ENCODE measurements around the gene ZER1.
"Not testable (repeated sequence)": the region's sequence is repeated elsewhere in the genome, so short reads cannot be mapped to it uniquely, and the experiment has no call there.

The ZER1 gene

DNA sequence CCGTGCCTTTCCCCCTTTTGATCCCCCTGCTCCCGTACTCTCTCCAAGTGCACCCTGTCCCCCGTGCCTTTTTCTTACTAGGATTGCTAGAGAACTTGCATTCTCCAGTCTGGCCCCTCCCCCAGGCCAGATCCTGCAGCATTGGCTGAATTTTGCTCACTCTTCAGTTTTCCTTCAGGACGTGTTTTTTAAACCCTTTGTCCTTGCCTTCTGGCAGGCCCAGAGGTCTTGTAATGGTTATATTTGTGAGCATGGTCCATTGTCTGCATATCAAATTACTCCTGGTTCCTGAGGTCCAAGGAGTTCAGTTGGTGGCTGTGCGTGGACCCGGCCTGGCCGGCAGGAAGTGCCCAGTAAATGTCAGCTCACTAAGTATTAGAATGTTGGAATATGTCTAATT, 15.9 kb upstream of the ZER1 start:
- DNase-seq (ENCODE audit: low spot score) = no peak

DNA sequence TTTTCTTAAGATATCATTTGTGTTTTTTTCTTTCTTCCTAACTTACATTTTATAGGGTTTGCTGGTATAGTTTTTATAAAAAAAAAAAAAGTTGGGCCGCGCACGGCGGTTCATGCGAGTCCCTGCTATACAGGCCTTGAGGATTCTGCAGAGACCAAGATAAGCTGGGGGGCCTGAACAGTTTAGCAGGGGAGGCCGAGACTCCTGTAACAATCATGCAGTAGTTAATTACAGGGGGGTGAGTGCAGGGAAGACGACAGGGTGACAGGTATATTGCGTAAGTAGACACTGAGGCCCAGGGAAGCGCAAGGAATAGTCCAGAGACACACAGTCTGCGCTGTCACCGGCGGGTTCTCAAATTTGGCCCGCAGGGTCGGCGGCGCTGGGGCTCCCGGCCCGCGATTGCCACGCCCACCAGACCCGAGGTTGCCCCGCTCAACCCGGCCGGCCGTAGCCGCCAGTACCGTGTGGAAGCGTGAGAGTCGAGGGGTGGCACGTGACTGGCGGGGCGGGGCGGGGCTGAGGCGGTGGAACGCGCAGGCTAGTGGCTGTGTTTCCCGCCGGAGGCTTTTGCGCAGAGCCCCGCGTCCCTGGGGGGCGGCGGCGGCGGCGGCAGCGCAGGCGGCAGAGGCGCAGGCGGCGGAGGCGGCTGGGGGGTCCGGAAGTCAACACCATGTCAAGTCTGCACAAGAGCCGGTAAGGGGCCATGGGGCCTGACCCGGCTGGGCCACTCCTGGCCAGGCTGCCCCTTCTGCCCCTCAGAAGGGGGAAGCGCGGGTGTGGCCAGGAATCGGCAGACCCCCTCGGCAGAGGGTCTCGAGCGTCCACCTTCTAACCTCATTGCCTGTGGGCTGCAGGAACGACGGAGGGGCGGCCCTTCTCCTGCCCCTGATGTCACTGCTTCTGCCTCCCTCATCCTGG, 15.2 kb upstream of the ZER1 start, which contains the start of gene TBC1D13:
TSS of gene TBC1D13 (plus strand) at position 573 of the 921 bp plus-strand sequence. CDS start at position 674, 101 bp downstream.
- DNase-seq (ENCODE audit: low spot score) = peak; percentile 93

- DNase-seq (ENCODE audit: low spot score) = no peak
Measured at GRCh38 chr9:128785427-128785826, 13.7 kb upstream of the ZER1 start.

GRCh38 chr9:128782669-128783068, 10.9 kb upstream of the ZER1 start:
- DNase-seq (ENCODE audit: low spot score) = no peak

DNA sequence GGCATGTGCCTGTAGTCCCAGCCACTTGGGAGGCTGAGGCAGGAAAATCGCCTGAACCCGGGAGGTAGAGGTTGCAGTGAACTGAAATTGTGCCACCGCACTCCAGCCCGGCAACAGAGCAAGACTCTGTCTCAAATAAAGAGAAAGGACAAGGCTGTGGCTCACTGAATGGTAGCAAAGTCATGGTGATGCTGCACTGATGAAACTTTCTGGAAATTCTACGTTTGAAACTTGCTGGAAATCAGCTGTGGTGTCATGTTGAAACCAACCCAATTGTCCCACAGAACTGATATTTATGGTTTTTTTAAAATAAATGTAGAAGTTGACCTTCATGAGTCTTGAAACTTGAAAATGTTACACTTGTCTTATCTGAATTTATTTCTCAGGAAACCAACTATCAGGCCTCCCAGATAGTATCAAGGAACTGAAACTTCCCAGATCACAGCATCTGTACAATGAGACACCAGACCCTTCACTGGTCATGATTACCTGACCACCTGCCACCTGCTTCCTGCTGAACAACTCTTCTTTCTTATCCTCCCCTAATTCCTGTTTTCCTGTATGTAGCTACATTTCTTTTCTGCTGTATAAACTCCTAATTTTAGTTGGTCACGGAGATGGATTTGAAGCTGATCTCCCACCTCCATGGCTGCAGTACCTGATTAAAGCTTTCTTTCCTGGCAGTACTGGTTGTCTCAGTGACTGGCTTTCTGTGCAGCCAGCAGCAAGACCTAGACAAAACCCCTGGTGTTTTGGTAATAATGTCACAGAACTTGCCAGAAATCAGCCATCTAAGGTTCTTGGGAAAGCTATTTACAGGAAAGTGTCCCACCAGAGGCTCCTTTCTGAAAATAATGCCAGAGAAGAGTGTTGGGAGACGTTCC, 9.7 kb upstream of the ZER1 start:
- DNase-seq (ENCODE audit: low spot score) = no peak

GRCh38 chr9:128780093-128780492, 8.4 kb upstream of the ZER1 start:
- DNase-seq (ENCODE audit: low spot score) = not testable (repeated sequence)

GRCh38 chr9:128774804-128775203, 3.1 kb upstream of the ZER1 start:
- no peak for DNase-seq (ENCODE audit: low spot score)

- no peak for DNase-seq (ENCODE audit: low spot score)
Measured at GRCh38 chr9:128773049-128773448, 1.3 kb upstream of the ZER1 start.

DNA sequence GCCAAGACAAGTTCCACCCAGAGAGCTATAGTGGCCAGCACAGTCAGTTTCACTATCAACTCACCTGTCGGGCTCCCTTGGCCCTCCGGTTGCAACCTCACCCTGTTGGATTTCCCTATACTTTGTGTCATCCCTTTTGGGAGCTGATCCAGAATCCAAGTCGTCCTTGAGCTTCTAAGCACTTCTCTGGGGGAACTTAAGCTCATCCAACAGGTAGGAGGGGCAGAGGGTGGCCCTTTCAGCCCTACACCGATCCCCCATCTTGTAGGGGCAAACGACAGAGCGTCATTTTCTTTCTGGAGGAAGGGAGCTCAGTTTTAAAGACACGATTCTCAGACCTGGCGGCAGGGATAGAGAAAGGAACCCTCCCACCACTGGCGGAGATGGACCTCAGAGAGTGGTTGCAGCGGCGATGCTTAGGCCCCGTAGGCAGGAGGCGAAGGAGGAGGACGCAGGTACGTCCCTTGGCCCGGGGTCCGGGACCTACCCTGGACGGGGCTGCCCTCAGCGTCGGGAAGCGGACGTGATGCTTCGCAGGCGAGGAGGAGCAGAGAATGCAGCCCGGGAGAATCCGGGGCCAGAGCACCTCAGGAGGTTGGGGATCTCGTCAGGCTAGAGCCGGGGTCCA, 519 bp downstream of the ZER1 start:
- DNase-seq (ENCODE audit: low spot score) = no peak

- DNase-seq (ENCODE audit: low spot score) = no peak
Measured at GRCh38 chr9:128770286-128771030, 1.3 kb downstream of the ZER1 start.

GRCh38 chr9:128768606-128769005, 3.1 kb downstream of the ZER1 start:
- no peak for DNase-seq (ENCODE audit: low spot score)

GRCh38 chr9:128765499-128765898, 6.2 kb downstream of the ZER1 start:
- DNase-seq (ENCODE audit: low spot score) = no peak

DNA sequence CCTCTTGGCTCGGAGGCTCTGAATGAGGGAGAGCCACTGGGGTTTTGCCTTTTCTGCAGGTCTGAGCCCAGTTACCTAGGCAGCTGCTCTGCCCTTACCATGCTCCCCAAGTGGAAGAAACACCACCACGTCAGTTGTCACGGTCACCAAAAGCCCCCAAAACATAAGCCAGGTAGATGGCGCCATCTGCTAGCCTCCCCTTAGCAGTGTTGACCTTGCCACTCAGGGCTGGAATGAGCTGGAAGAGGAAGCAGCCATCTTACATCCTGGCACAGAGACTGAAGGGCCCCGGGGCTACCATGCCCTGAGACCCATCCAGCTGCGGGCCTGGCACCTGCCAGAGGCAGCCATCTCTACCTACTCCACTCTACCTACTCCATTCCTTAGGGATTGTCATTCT, 7.4 kb downstream of the ZER1 start:
- no peak for DNase-seq (ENCODE audit: low spot score)

DNA sequence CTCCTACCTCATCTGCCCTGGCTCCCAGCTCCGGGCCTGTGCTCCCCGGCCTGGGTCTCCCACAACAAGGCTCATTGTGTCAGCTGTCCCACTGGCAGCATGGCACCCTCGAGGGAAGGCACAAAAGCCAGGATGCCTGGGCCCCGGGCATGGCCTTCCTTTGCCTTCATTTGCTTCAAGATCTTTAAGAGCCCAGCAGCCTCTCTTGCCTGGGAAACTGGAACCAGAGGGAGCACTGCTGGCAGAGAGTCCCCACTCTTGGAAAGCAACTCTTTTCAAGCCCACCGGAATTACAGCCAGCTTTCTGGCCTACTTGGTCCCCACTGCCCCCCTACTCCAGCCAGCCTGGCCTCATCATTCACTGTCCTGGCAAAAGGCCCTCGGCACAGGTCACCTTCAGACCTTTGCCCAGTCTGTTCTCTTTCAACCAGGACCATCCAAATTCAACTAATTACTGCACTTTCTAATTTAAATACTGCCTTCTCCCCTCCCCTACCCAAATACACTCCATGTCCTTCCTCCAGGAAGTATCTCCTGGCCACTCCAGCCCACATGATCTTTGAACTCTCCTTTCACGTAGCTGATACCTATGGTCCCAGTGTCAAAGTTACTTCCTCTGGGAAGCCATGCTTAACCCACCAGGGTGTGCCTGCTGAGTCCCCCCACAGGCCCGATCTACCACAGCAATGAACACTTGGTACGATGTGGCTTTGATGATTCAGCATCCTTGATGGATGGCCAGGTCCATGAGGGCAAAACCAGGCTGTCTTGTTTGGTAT, 8.9 kb downstream of the ZER1 start:
- no peak for DNase-seq (ENCODE audit: low spot score)

GRCh38 chr9:128757602-128758001, 14.1 kb downstream of the ZER1 start:
- DNase-seq (ENCODE audit: low spot score) = no peak

GRCh38 chr9:128753627-128754026, 18.1 kb downstream of the ZER1 start:
- DNase-seq (ENCODE audit: low spot score) = no peak

DNA sequence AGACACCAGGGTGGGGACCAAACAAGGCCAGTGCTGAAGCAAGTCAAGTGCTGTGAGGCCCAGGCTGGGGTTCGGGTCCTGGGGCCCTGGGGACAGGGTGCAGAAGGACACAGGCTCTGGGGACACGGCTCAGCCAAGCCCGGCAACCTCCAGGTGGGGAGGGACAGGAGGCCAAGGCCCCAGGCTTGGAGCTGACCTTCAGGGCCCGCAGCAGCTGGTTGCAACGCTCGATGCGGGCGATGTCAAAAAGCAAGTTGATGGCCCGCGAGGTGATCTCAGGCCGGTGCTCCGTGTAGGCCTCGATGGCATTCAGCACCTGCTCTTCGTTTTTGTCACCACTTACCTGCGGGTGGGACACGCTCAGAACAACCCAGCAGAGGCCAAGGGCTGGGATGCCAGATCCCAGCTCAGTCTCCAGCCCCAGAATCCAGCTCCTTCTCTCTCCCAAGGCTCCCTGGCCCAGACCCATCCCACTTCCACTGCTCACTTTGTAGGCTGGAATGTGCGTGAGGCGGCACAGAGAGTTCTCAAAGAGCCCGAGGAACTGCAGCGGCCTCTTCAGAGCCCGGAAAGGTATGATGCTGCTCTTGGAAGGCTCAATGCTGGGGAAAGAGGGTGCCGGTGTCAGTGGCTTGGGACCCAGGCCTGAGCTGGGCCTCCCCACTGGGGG, 20.7 kb downstream of the ZER1 start:
- no peak for DNase-seq (ENCODE audit: low spot score)

- no peak for DNase-seq (ENCODE audit: low spot score)
Measured at GRCh38 chr9:128747241-128747640, 24.5 kb downstream of the ZER1 start.

DNA sequence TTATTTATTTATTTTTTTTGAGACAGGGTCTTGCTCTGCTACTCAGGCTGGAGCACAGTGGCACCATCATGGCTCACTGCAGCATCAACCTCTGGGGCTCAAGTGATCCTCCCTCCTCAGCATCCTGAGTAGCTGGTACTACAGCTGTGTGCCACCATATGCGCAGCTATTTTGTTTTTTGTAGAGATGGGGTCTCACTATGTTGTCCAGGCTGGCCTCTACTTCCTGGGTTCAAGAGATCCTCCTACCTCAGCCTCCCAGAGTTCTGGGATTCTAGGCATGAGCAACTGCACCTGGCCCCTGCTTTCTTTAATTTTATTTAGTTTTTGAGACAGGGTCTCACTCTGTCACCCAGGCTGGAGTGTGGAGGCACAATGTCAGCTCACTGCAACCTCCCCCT, 28.3 kb downstream of the ZER1 start:
- DNase-seq (ENCODE audit: low spot score) = no peak

DNA sequence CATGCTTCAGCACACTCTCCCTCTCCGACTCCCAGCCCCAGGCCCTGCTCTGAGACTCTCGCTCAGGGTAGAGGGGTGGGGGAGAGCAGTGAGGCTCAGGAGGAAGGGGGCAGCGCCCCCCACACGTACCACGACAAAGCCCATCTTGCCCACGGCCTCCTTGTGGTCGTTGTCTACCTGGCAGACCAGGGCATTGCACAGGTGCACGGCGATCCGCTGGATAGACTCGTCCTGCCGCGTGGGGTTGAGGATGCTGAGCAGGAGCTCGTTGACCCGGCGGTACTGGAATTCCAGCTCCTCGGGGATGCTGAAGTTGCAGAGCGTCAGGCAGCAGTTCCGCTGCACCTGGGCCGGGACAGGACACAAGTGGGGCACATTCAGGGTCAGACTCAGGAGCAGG, 29.3 kb downstream of the ZER1 start:
- no peak for DNase-seq (ENCODE audit: low spot score)
